Neural cell (in vitro differentiated cells): ENCODE measurements around the gene PINLYP. TPM values are rescaled to one million over a fixed set of nuclear protein-coding genes. Genes with fewer than 3 reads are reported as not detected.

Source experiments
- H2AFZ ChIP-seq: fragments of 200-600, 300-800 bp; sonication (generic), shearing (Covaris generic); 2 replicates; pipeline ENCODE4 v1.6.0; 2014; ENCODE audit warnings: low read depth, mild to moderate bottlenecking, antibody characterized with exemption, low read length, moderate library complexity
- H3F3A ChIP-seq: fragments of 200-600 bp; shearing (Covaris generic); 2 replicates; pipeline ENCODE4 v1.6.1; 2016; ENCODE audit warnings: mild to moderate bottlenecking, moderate library complexity, mixed read lengths, antibody characterized with exemption, low read length; ENCODE audit not compliant: insufficient read depth, poor library complexity, severe bottlenecking
- H3K27ac ChIP-seq: fragments of 200-600, 300-800 bp; sonication (generic), shearing (Covaris generic); 2 replicates; pipeline ENCODE4 v1.5.1; 2014; ENCODE audit warnings: mild to moderate bottlenecking, low read length, moderate library complexity
- H3K27me3 ChIP-seq: fragments of 300-800, 200-600 bp; sonication (generic), shearing (Covaris generic); 2 replicates; pipeline ENCODE4 v1.6.0; 2014; ENCODE audit warnings: mild to moderate bottlenecking, low read depth, low read length, moderate library complexity; ENCODE audit not compliant: insufficient read depth
- H3K36me3 ChIP-seq: fragments of 300-800, 200-600 bp; sonication (generic), shearing (Covaris generic); 2 replicates; pipeline ENCODE4 v1.5.1; 2014; ENCODE audit warnings: mild to moderate bottlenecking, antibody characterized with exemption, low read length, moderate library complexity; ENCODE audit not compliant: insufficient read depth
- H3K4me2 ChIP-seq: fragments of 300-800, 200-600 bp; sonication (generic), shearing (Covaris generic); 2 replicates; pipeline ENCODE4 v1.6.0; 2014; ENCODE audit warnings: mild to moderate bottlenecking, low read length
- H3K4me3 ChIP-seq: fragments of 300-800, 200-600 bp; sonication (generic), shearing (Covaris generic); 2 replicates; pipeline ENCODE4 v1.5.1; 2014; ENCODE audit warnings: mild to moderate bottlenecking, low read length, moderate library complexity
- H3K79me2 ChIP-seq: fragments of 200-600 bp; shearing (Covaris generic); replicated peaks from 2 replicates; pipeline ENCODE4 v1.6.0; 2014; ENCODE audit warnings: mild to moderate bottlenecking, low read length, moderate library complexity; ENCODE audit not compliant: insufficient read depth
- H3K9ac ChIP-seq: fragments of 300-800, 200-600 bp; sonication (generic), shearing (Covaris generic); 2 replicates; pipeline ENCODE4 v1.6.1; 2016; ENCODE audit warnings: mild to moderate bottlenecking, low read length, mixed read lengths
- H3K9me2 ChIP-seq: fragments of 200-600 bp; shearing (Covaris generic); 2 replicates; pipeline ENCODE4 v1.6.1; 2016; ENCODE audit warnings: mild to moderate bottlenecking, low read length, mixed read lengths; ENCODE audit not compliant: insufficient read depth
- H3K9me3 ChIP-seq: fragments of 200-600, 300-800 bp; sonication (generic), shearing (Covaris generic); 2 replicates; pipeline ENCODE4 v1.6.1; 2016; ENCODE audit warnings: mild to moderate bottlenecking, mixed run types, low read length, moderate library complexity, mixed read lengths
- H4K20me1 ChIP-seq: fragments of 200-600 bp; shearing (Covaris generic); 2 replicates; pipeline ENCODE4 v1.6.1; 2016; ENCODE audit warnings: mild to moderate bottlenecking, mixed run types; ENCODE audit not compliant: insufficient read depth
- CTCF ChIP-seq: fragments of 450-650 bp; IDR thresholded peaks from 2 replicates; pipeline ENCODE4 v1.5.1; 2014; ENCODE audit warnings: antibody characterized with exemption, mild to moderate bottlenecking, moderate library complexity; ENCODE audit not compliant: poor library complexity, severe bottlenecking
- EP300 ChIP-seq: fragments of 450-650 bp; conservative IDR thresholded peaks from 2 replicates; pipeline ENCODE4 v1.6.1; 2014; ENCODE audit warnings: antibody characterized with exemption, mild to moderate bottlenecking, moderate library complexity; ENCODE audit not compliant: poor library complexity, severe bottlenecking
- EZH2 ChIP-seq: fragments of 200-600, 300-800 bp; shearing (Covaris generic), sonication (generic); IDR thresholded peaks from 2 replicates; pipeline ENCODE4 v1.6.1; 2014; ENCODE audit warnings: antibody characterized with exemption, low read length, borderline replicate concordance, mild to moderate bottlenecking; ENCODE audit not compliant: insufficient read depth, poor library complexity, severe bottlenecking
- MXI1 ChIP-seq: fragments of 450-650 bp; conservative IDR thresholded peaks from 2 replicates; pipeline ENCODE4 v1.6.1; 2014; ENCODE audit warnings: antibody characterized with exemption, mild to moderate bottlenecking; ENCODE audit not compliant: poor library complexity, severe bottlenecking
- POLR2AphosphoS5 ChIP-seq: IDR thresholded peaks from 2 replicates; pipeline ENCODE4 v1.6.1; 2012
- RAD21 ChIP-seq: fragments of 450-650 bp; conservative IDR thresholded peaks from 2 replicates; pipeline ENCODE4 v1.6.1; 2014; ENCODE audit warnings: antibody characterized with exemption, mild to moderate bottlenecking, moderate library complexity
- REST ChIP-seq: IDR thresholded peaks from 2 replicates; pipeline ENCODE4 v1.6.1; 2012; ENCODE audit warnings: borderline replicate concordance
- SMC3 ChIP-seq: fragments of 450-650 bp; conservative IDR thresholded peaks from 2 replicates; pipeline ENCODE4 v1.6.1; 2014; ENCODE audit warnings: antibody characterized with exemption, mild to moderate bottlenecking, moderate library complexity; ENCODE audit not compliant: poor library complexity
- TAF1 ChIP-seq: IDR thresholded peaks from 2 replicates; pipeline ENCODE4 v1.6.1; 2012; ENCODE audit warnings: low read depth
- polyA plus RNA-seq: library from polyadenylated mRNA; depleted of rRNA; stranded (reverse); fragments of >200 nt; gene quantifications from 2 replicates; pipeline ENCODE4 v1.2.3, GENCODE V29; 2014

Gene PINLYP
- polyA plus RNA-seq, 1 donor from 2014 or later = 1.9 TPM

GRCh38 chr19:43548706-43549105, 26.9 kb upstream of the PINLYP start:
- no peaks in the 10 kb centered on the region for H3K36me3 ChIP-seq
- no peaks in the 10 kb centered on the region for H3K27me3 ChIP-seq
- TF ChIP-seq MXI1 (no peak), SMC3 (no peak), REST (no peak), EZH2 (no peak), TAF1 (no peak), CTCF (no peak), RAD21 (no peak), EP300 (no peak), POLR2AphosphoS5 (no peak)

GRCh38 chr19:43551399-43552197, 24.0 kb upstream of the PINLYP start:
- H3K9ac ChIP-seq = no peak overlapping the region
- H3K9me2 ChIP-seq = no peaks in the 10 kb centered on the region
- no peak overlapping the region for H3K27ac ChIP-seq
- no peaks in the 10 kb centered on the region for H3K36me3 ChIP-seq
- no peaks in the 10 kb centered on the region for H3F3A ChIP-seq
- no peak overlapping the region for H3K4me3 ChIP-seq
- no peaks in the 10 kb centered on the region for H3K27me3 ChIP-seq
- no peaks in the 10 kb centered on the region for H4K20me1 ChIP-seq
- H2AFZ ChIP-seq = no peak overlapping the region
- no peaks in the 10 kb centered on the region for H3K9me3 ChIP-seq
- TF ChIP-seq EP300 = no peak
- no peak for TF ChIP-seq EZH2
- TF ChIP-seq SMC3 = no peak
- no peak for TF ChIP-seq RAD21
- TF ChIP-seq REST = no peak
- no peak for TF ChIP-seq POLR2AphosphoS5
- no peak for TF ChIP-seq TAF1
- TF ChIP-seq CTCF = no peak
- TF ChIP-seq MXI1 = no peak
- no peaks in the 10 kb centered on the region for H3K79me2 ChIP-seq
- no peak overlapping the region for H3K4me2 ChIP-seq

More at GRCh38 chr19:43548706-43549105, 26.9 kb upstream of the PINLYP start:
- Histone ChIP-seq H3K9me3 (no peaks in the 10 kb centered on the region), H3K4me3 (no peak overlapping the region), H3F3A (no peaks in the 10 kb centered on the region), H3K79me2 (no peaks in the 10 kb centered on the region), H3K9me2 (no peaks in the 10 kb centered on the region), H3K4me2 (no peak overlapping the region), H3K27ac (no peak overlapping the region), H2AFZ (no peak overlapping the region), H4K20me1 (no peaks in the 10 kb centered on the region), H3K9ac (no peak overlapping the region)
